ENCODE measurements around the gene ASIC3. TPM values are rescaled to one million over a fixed set of nuclear protein-coding genes. Genes with fewer than 3 reads are reported as not detected.
"Not testable (repeated sequence)": the region's sequence is repeated elsewhere in the genome, so short reads cannot be mapped to it uniquely, and the experiment has no call there.

ASIC3 gene
- total RNA-seq, 2 donors from 2014 or later, result 2.8 to 4.7 TPM

GRCh38 chr7:151017953-151018420, 30.3 kb upstream of the ASIC3 start:
- ATAC-seq, result peak; percentile 75 to 80
- peak overlapping the region; percentile 81 for H3K4me3 Mint-ChIP-seq
- peak overlapping the region in 1 of 2 donors; percentile 76 for H3K27ac Mint-ChIP-seq
- peaks cover 26 to 36% of the 10 kb centered on the region in 2 donors for H3K27me3 Mint-ChIP-seq
- no peaks in the 10 kb centered on the region for H3K9me3 Mint-ChIP-seq
- H3K4me1 Mint-ChIP-seq (ENCODE audit: low read depth in 2 of 2), result peaks cover 28 to 31% of the 10 kb centered on the region in 2 donors
- DNase-seq (ENCODE audit: low spot score), result peak; percentile 84
- no peaks in the 10 kb centered on the region for H3K36me3 Mint-ChIP-seq

GRCh38 chr7:151018421-151019129, 29.8 kb upstream of the ASIC3 start:
- Mint-ChIP-seq H3K27ac (peak overlapping the region in 1 of 2 donors; percentile 76), H3K36me3 (no peaks in the 10 kb centered on the region), H3K27me3 (peaks cover 26 to 36% of the 10 kb centered on the region in 2 donors), H3K9me3 (no peaks in the 10 kb centered on the region), H3K4me1 (ENCODE audit: low read depth in 2 of 2) (peaks cover 28 to 31% of the 10 kb centered on the region in 2 donors), H3K4me3 (peak overlapping the region; percentile 81)
- no peak for DNase-seq (ENCODE audit: low spot score)
- ATAC-seq, result peak; percentile 45 to 64

GRCh38 chr7:151019130-151019447, 29.2 kb upstream of the ASIC3 start:
- no peak for ATAC-seq
- no peak for DNase-seq (ENCODE audit: low spot score)
- Mint-ChIP-seq H3K4me3 (peak overlapping the region; percentile 81), H3K36me3 (no peaks in the 10 kb centered on the region), H3K27me3 (peaks cover 26 to 36% of the 10 kb centered on the region in 2 donors), H3K27ac (no peak overlapping the region), H3K9me3 (no peaks in the 10 kb centered on the region), H3K4me1 (ENCODE audit: low read depth in 2 of 2) (peaks cover 27 to 29% of the 10 kb centered on the region in 2 donors)

- no peak for ATAC-seq
- Mint-ChIP-seq H3K9me3 (no peaks in the 10 kb centered on the region), H3K27ac (no peak overlapping the region), H3K36me3 (no peaks in the 10 kb centered on the region), H3K4me3 (no peak overlapping the region), H3K27me3 (peaks cover 26 to 36% of the 10 kb centered on the region in 2 donors), H3K4me1 (ENCODE audit: low read depth in 2 of 2) (peaks cover 21% of the 10 kb centered on the region in 2 donors)
- no peak for DNase-seq (ENCODE audit: low spot score)
These were observed 28.1 kb upstream of the ASIC3 start for GRCh38 chr7:151020231-151020630.

- DNase-seq (ENCODE audit: low spot score) (no peak), ATAC-seq (no peak)
- Mint-ChIP-seq H3K4me3 (no peak overlapping the region), H3K4me1 (ENCODE audit: low read depth in 2 of 2) (peaks cover 13 to 17% of the 10 kb centered on the region in 2 donors), H3K36me3 (no peaks in the 10 kb centered on the region), H3K9me3 (no peaks in the 10 kb centered on the region), H3K27me3 (peaks cover 24 to 30% of the 10 kb centered on the region in 2 donors), H3K27ac (no peak overlapping the region)
These were observed 25.1 kb upstream of the ASIC3 start for GRCh38 chr7:151023232-151023631.

- Mint-ChIP-seq H3K4me1 (ENCODE audit: low read depth in 2 of 2) (peaks cover 14 to 16% of the 10 kb centered on the region in 2 donors), H3K4me3 (no peak within 1 kb of the TSS), H3K36me3 (no peaks in the 10 kb centered on the region), H3K9me3 (no peaks in the 10 kb centered on the region), H3K27me3 (peaks cover 18 to 22% of the 10 kb centered on the region in 2 donors), H3K27ac (peak within 1 kb of the TSS in 1 of 2 donors; percentile 15)
- ATAC-seq (no peak), DNase-seq (ENCODE audit: low spot score) (no peak)
These were observed 23.8 kb upstream of the ASIC3 start, which contains the start of gene ATG9B for GRCh38 chr7:151024435-151025056. TSS of gene ATG9B (minus strand) at chr7:151024494. CDS start at chr7:151024423, 71 bp downstream.

- Mint-ChIP-seq H3K27me3 (peaks cover 7% of the 10 kb centered on the region in 2 donors), H3K27ac (no peak overlapping the region), H3K9me3 (no peaks in the 10 kb centered on the region), H3K4me3 (no peak overlapping the region), H3K4me1 (ENCODE audit: low read depth in 2 of 2) (peaks cover 15% of the 10 kb centered on the region in 2 donors), H3K36me3 (no peaks in the 10 kb centered on the region)
- DNase-seq (ENCODE audit: low spot score) (no peak), ATAC-seq (no peak)
These were observed 22.2 kb upstream of the ASIC3 start for GRCh38 chr7:151025924-151026671.

GRCh38 chr7:151026771-151027727, 21.3 kb upstream of the ASIC3 start:
- Mint-ChIP-seq H3K4me3 (peak overlapping the region; percentile 99), H3K4me1 (ENCODE audit: low read depth in 2 of 2) (peaks cover 15 to 16% of the 10 kb centered on the region in 2 donors), H3K27ac (peak overlapping the region; percentile 95 to 98)
- not testable (repeated sequence) for H3K36me3 Mint-ChIP-seq; DNase-seq (ENCODE audit: low spot score); H3K9me3 Mint-ChIP-seq; ATAC-seq; H3K27me3 Mint-ChIP-seq

GRCh38 chr7:151027728-151028130, 20.6 kb upstream of the ASIC3 start:
- peak overlapping the region; percentile 95 to 98 for H3K27ac Mint-ChIP-seq
- not testable (repeated sequence) for ATAC-seq

GRCh38 chr7:151028131-151028947, 20.0 kb upstream of the ASIC3 start, which contains the start of gene ABCB8:
TSS of gene ABCB8 (plus strand) at chr7:151028450. CDS start at chr7:151028516, 66 bp downstream.
- Mint-ChIP-seq H3K27ac (peak within 1 kb of the TSS; percentile 95 to 98), H3K36me3 (no peaks in the 10 kb centered on the region), H3K4me1 (ENCODE audit: low read depth in 2 of 2) (peaks cover 15 to 16% of the 10 kb centered on the region in 2 donors), H3K4me3 (peak within 1 kb of the TSS; percentile 99), H3K27me3 (peaks cover 0 to 4% of the 10 kb centered on the region in 2 donors), H3K9me3 (no peaks in the 10 kb centered on the region)
- peak; percentile 98 for DNase-seq (ENCODE audit: low spot score)
- ATAC-seq, result peak; percentile 95 to 96

More at GRCh38 chr7:151027728-151028130, 20.6 kb upstream of the ASIC3 start:
- Mint-ChIP-seq H3K4me3 (peak overlapping the region; percentile 99), H3K4me1 (ENCODE audit: low read depth in 2 of 2) (peaks cover 15 to 16% of the 10 kb centered on the region in 2 donors)
- DNase-seq (ENCODE audit: low spot score); H3K36me3 Mint-ChIP-seq; H3K9me3 Mint-ChIP-seq; H3K27me3 Mint-ChIP-seq: not testable (repeated sequence)

- no peaks in the 10 kb centered on the region for H3K36me3 Mint-ChIP-seq
- H3K4me1 Mint-ChIP-seq (ENCODE audit: low read depth in 2 of 2), result peaks cover 15 to 16% of the 10 kb centered on the region in 2 donors
- peaks cover 0 to 4% of the 10 kb centered on the region in 2 donors for H3K27me3 Mint-ChIP-seq
- H3K4me3 Mint-ChIP-seq, result peak overlapping the region; percentile 99
- DNase-seq (ENCODE audit: low spot score) (no peak), ATAC-seq (no peak)
- peak overlapping the region; percentile 95 to 98 for H3K27ac Mint-ChIP-seq
- no peaks in the 10 kb centered on the region for H3K9me3 Mint-ChIP-seq
These were observed 19.3 kb upstream of the ASIC3 start for GRCh38 chr7:151028948-151029501.

- H3K27me3 Mint-ChIP-seq, result peaks cover 0 to 4% of the 10 kb centered on the region in 2 donors
- H3K9me3 Mint-ChIP-seq, result no peaks in the 10 kb centered on the region
- H3K27ac Mint-ChIP-seq, result no peak overlapping the region
- no peak for DNase-seq (ENCODE audit: low spot score)
- no peak for ATAC-seq
- no peak overlapping the region for H3K4me3 Mint-ChIP-seq
- no peaks in the 10 kb centered on the region for H3K36me3 Mint-ChIP-seq
- peaks cover 15 to 16% of the 10 kb centered on the region in 2 donors for H3K4me1 Mint-ChIP-seq (ENCODE audit: low read depth in 2 of 2)
These were observed 17.3 kb upstream of the ASIC3 start for GRCh38 chr7:151031011-151031410.
